ENCODE measurements around the gene CLCN5.
"Not testable (repeated sequence)": the region's sequence is repeated elsewhere in the genome, so short reads cannot be mapped to it uniquely, and the experiment has no call there.

- TF ChIP-seq CTCF, POLR2AphosphoS5 (IDR thresholded peaks at IDR 0.05): not testable (repeated sequence)
Measured at GRCh38 chrX:50025591-50025990, 103.2 kb downstream of the CLCN5 start.

Measured in gastroesophageal sphincter (tissue), 3 donors.